HepG2 (cell line): ENCODE measurements around the gene DNALI1. TPM values are rescaled to one million over a fixed set of nuclear protein-coding genes. Genes with fewer than 3 reads are reported as not detected.

Experiments
- EHMT2 ChIP-seq: fragments of 200-600 bp; sonication (generic); IDR thresholded peaks from 2 replicates; pipeline ENCODE4 v1.7.0; 2017; ENCODE audit warnings: antibody characterized with exemption, low read depth, low read length, borderline replicate concordance
- ELF4 ChIP-seq: sonication (generic); formaldehyde crosslinking; IDR thresholded peaks from 2 replicates; pipeline ENCODE4 v1.5.0; 2020; ENCODE audit warnings: missing genetic modification reagents, mild to moderate bottlenecking, moderate library complexity, borderline replicate concordance
- GLI4 ChIP-seq: sonication (generic); formaldehyde crosslinking; IDR thresholded peaks from 2 replicates; pipeline ENCODE4 v1.5.1; 2020; ENCODE audit warnings: missing genetic modification reagents, mild to moderate bottlenecking, moderate library complexity, borderline replicate concordance
- GRHL1 ChIP-seq: sonication (generic); formaldehyde crosslinking; conservative IDR thresholded peaks from 2 replicates; pipeline ENCODE4 v1.8.0; 2022; ENCODE audit warnings: missing genetic modification reagents
- KMT2A ChIP-seq: sonication (generic); formaldehyde crosslinking; IDR thresholded peaks from 2 replicates; pipeline ENCODE4 v1.4.0; 2020; ENCODE audit warnings: missing genetic modification reagents
- NFE2 ChIP-seq: sonication (generic); formaldehyde crosslinking; IDR thresholded peaks from 2 replicates; pipeline ENCODE4 v1.4.0; 2020; ENCODE audit warnings: missing genetic modification reagents
- NFKB2 ChIP-seq: sonication (generic); formaldehyde crosslinking; IDR thresholded peaks from 2 replicates; pipeline ENCODE4 v1.4.0; 2020; ENCODE audit warnings: missing genetic modification reagents, borderline replicate concordance
- PBX3 ChIP-seq: sonication (generic); formaldehyde crosslinking; IDR thresholded peaks from 2 replicates; pipeline ENCODE4 v1.8.1; 2023; ENCODE audit warnings: missing genetic modification reagents, inconsistent platforms, borderline replicate concordance
- RAD51 ChIP-seq: fragments of 450-650 bp; IDR thresholded peaks from 2 replicates; pipeline ENCODE4 v1.6.1; 2016; ENCODE audit warnings: borderline replicate concordance
- SRSF1 ChIP-seq: fragments of 200-400 bp; formaldehyde crosslinking; optimal IDR thresholded peaks from 2 replicates; pipeline ENCODE3; 2017; ENCODE audit warnings: mild to moderate bottlenecking, low read depth, low read length, moderate library complexity
- TAF1 ChIP-seq: sonication (generic); formaldehyde crosslinking; IDR thresholded peaks from 2 replicates; pipeline ENCODE4 v1.4.0; 2020; ENCODE audit warnings: missing genetic modification reagents
- U2AF1 ChIP-seq: fragments of 200-400 bp; formaldehyde crosslinking; optimal IDR thresholded peaks from 2 replicates; pipeline ENCODE3; 2017; ENCODE audit warnings: mild to moderate bottlenecking, low read depth, low read length
- ZBTB1 ChIP-seq: sonication (generic); formaldehyde crosslinking; IDR thresholded peaks from 2 replicates; pipeline ENCODE4 v1.4.0; 2020; ENCODE audit warnings: missing genetic modification reagents, borderline replicate concordance
- ZIK1 ChIP-seq: sonication (generic); formaldehyde crosslinking; IDR thresholded peaks from 2 replicates; pipeline ENCODE4 v1.5.0; 2020; ENCODE audit warnings: mild to moderate bottlenecking, low read depth, missing genetic modification reagents, borderline replicate concordance
- ZNF274 ChIP-seq: sonication (generic); formaldehyde crosslinking; IDR thresholded peaks from 2 replicates; pipeline ENCODE4 v1.5.1; 2020; ENCODE audit warnings: mild to moderate bottlenecking, missing genetic modification reagents
- ZNF343 ChIP-seq: sonication (generic); formaldehyde crosslinking; IDR thresholded peaks from 2 replicates; pipeline ENCODE4 v1.4.0; 2020; ENCODE audit warnings: mild to moderate bottlenecking, missing genetic modification reagents
- ZNF550 ChIP-seq: sonication (generic); formaldehyde crosslinking; IDR thresholded peaks from 2 replicates; pipeline ENCODE4 v1.4.0; 2020; ENCODE audit warnings: mild to moderate bottlenecking, missing genetic modification reagents, borderline replicate concordance
- ZNF615 ChIP-seq: sonication (generic); formaldehyde crosslinking; IDR thresholded peaks from 2 replicates; pipeline ENCODE4 v1.5.0; 2020; ENCODE audit warnings: mild to moderate bottlenecking, missing genetic modification reagents, borderline replicate concordance
- polyA plus RNA-seq, 8 experiments: library from polyadenylated mRNA; depleted of rRNA in 3 of 8; stranded (reverse) in 7 of 8; unstranded in 1 of 8; fragments of >200 nt; fragmentation: Illumina TruSeq in 4 of 8; extraction: Trizol in 4 of 8; gene quantifications; 2 replicates each; pipeline versions ENCODE4 v1.2.1 to v1.2.3, GENCODE V29; 2011 to 2016; ENCODE audit warnings: low read depth in 4 of 8, missing spikeins in 1 of 8, mixed read lengths in 1 of 8; ENCODE audit not compliant: insufficient read depth in 1 of 8
- total RNA-seq, 5 experiments: library from RNA; depleted of rRNA; stranded (reverse); fragments of >200 nt; fragmentation: Illumina TruSeq; extraction: Trizol; gene quantifications; 2 replicates each; pipeline ENCODE4 v1.2.3, GENCODE V29; 2016; ENCODE audit warnings: low read depth in 1 of 5
- TF ChIP-seq, protein P1 (sequence below): sonication (generic); formaldehyde crosslinking; IDR thresholded peaks from 2 replicates; pipeline ENCODE4 v1.5.0; 2020; ENCODE audit warnings: mild to moderate bottlenecking, missing genetic modification reagents
- TF ChIP-seq, protein P2 (sequence below): sonication (generic); formaldehyde crosslinking; IDR thresholded peaks from 2 replicates; pipeline ENCODE4 v1.8.0; 2022; ENCODE audit warnings: low read depth, missing genetic modification reagents
- TF ChIP-seq, protein P3 (sequence below): sonication (generic); formaldehyde crosslinking; IDR thresholded peaks from 2 replicates; pipeline ENCODE4 v1.4.0; 2020; ENCODE audit warnings: missing genetic modification reagents

DNALI1 gene
- total and polyA plus RNA-seq, 2 of the 13 experiments (the other 11 are each of a cell fraction or from before 2014, with no cell fraction given), result 0.42 to 0.70 TPM

GRCh38 chr1:37595440-37596181 lies 38.9 kb downstream of the DNALI1 start, which contains the start of gene GNL2 (continued):
- TF ChIP-seq, protein P1, sequence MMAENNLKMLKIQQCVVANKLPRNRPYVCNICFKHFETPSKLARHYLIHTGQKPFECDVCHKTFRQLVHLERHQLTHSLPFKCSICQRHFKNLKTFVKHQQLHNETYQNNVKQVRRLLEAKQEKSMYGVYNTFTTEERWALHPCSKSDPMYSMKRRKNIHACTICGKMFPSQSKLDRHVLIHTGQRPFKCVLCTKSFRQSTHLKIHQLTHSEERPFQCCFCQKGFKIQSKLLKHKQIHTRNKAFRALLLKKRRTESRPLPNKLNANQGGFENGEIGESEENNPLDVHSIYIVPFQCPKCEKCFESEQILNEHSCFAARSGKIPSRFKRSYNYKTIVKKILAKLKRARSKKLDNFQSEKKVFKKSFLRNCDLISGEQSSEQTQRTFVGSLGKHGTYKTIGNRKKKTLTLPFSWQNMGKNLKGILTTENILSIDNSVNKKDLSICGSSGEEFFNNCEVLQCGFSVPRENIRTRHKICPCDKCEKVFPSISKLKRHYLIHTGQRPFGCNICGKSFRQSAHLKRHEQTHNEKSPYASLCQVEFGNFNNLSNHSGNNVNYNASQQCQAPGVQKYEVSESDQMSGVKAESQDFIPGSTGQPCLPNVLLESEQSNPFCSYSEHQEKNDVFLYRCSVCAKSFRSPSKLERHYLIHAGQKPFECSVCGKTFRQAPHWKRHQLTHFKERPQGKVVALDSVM (CRISPR knock-in tag), result no peak
- TF ChIP-seq ZBTB1 (CRISPR knock-in tag) (no peak), KMT2A (no peak; the same call in none of the 2 replicates), GLI4 (CRISPR knock-in tag) (no peak), TAF1 (CRISPR knock-in tag) (peak; percentile 82), ZNF343 (no peak), SRSF1 (no peak), ZNF615 (CRISPR knock-in tag) (no peak), ZNF274 (CRISPR knock-in tag) (no peak), NFE2 (CRISPR knock-in tag) (no peak), NFKB2 (CRISPR knock-in tag) (peak; percentile 92; the same call in 1 of the 2 replicates), RAD51 (peak; percentile 67; the same call in 1 of the 2 replicates), ELF4 (CRISPR knock-in tag) (0 out of 2 replicates have a peak, but pooled peaks have one; percentile 43), PBX3 (CRISPR knock-in tag) (no peak), U2AF1 (no peak), ZIK1 (0 out of 2 replicates have a peak, but pooled peaks have one; percentile 43), ZNF550 (0 out of 2 replicates have a peak, but pooled peaks have one; percentile 41), EHMT2 (no peak), GRHL1 (CRISPR knock-in tag) (no peak)
- TF ChIP-seq, protein P2, sequence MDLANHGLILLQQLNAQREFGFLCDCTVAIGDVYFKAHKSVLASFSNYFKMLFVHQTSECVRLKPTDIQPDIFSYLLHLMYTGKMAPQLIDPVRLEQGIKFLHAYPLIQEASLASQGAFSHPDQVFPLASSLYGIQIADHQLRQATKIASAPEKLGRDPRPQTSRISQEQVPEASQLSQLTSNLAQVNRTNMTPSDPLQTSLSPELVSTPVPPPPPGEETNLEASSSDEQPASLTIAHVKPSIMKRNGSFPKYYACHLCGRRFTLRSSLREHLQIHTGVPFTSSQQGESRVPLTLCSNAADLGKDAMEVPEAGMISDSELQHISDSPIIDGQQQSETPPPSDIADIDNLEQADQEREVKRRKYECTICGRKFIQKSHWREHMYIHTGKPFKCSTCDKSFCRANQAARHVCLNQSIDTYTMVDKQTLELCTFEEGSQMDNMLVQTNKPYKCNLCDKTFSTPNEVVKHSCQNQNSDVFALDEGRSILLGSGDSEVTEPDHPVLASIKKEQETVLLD (CRISPR knock-in tag), result no peak
- TF ChIP-seq, protein P3, sequence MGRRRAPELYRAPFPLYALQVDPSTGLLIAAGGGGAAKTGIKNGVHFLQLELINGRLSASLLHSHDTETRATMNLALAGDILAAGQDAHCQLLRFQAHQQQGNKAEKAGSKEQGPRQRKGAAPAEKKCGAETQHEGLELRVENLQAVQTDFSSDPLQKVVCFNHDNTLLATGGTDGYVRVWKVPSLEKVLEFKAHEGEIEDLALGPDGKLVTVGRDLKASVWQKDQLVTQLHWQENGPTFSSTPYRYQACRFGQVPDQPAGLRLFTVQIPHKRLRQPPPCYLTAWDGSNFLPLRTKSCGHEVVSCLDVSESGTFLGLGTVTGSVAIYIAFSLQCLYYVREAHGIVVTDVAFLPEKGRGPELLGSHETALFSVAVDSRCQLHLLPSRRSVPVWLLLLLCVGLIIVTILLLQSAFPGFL (CRISPR knock-in tag), result no peak
